ENCODE data around the gene PDGFD. TPM values are rescaled to one million over a fixed set of nuclear protein-coding genes. Genes with fewer than 3 reads are reported as not detected.

The PDGFD gene
- total and polyA plus RNA-seq, 2 donors (not counting 1 experiment from before 2014, with no cell fraction given) = 1.3 TPM

DNA sequence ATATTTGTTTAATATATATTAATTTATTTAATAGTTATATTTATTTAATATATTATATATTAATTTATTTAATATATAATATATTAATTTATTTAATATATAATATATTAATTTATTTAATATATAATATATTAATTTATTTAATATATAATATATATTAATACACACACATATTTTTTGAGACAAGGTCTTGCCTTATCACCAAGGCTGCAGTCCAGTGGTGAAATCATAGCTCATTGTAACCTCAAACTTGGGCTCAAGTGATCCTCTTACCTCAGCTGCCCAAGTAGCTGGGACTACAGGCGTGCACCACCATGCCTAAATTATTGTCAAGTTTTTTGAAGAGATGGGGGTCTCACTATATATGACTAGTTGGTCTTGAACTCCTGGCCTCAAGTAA, 178.9 kb downstream of the PDGFD start:
- no peak overlapping the region for H2AFZ ChIP-seq (ENCODE audit: low read length)
- no peaks in the 10 kb centered on the region for H4K20me1 ChIP-seq (ENCODE audit: control insufficient read depth, extremely low read depth, insufficient read depth, low read length)
- no peaks in the 10 kb centered on the region for H3K27me3 ChIP-seq (ENCODE audit: control insufficient read depth, insufficient read depth, low read length)
- H3K4me2 ChIP-seq (ENCODE audit: extremely low read depth, insufficient read depth, low read length) = no peak overlapping the region
- H3K79me2 ChIP-seq (ENCODE audit: control insufficient read depth, insufficient read depth, low read length) = no peaks in the 10 kb centered on the region
- no peak for TF ChIP-seq EZH2 (IDR thresholded peaks at IDR 0.05; ENCODE audit: low read length, missing control alignments)
- TF ChIP-seq, protein P1, sequence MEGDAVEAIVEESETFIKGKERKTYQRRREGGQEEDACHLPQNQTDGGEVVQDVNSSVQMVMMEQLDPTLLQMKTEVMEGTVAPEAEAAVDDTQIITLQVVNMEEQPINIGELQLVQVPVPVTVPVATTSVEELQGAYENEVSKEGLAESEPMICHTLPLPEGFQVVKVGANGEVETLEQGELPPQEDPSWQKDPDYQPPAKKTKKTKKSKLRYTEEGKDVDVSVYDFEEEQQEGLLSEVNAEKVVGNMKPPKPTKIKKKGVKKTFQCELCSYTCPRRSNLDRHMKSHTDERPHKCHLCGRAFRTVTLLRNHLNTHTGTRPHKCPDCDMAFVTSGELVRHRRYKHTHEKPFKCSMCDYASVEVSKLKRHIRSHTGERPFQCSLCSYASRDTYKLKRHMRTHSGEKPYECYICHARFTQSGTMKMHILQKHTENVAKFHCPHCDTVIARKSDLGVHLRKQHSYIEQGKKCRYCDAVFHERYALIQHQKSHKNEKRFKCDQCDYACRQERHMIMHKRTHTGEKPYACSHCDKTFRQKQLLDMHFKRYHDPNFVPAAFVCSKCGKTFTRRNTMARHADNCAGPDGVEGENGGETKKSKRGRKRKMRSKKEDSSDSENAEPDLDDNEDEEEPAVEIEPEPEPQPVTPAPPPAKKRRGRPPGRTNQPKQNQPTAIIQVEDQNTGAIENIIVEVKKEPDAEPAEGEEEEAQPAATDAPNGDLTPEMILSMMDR (conservative IDR thresholded peaks at IDR 0.05 in 1 of 2, IDR thresholded peaks at IDR 0.05 in 1 of 2; ENCODE audit: low read depth in 1 of 2, low read length in 2 of 2) = no peak
- no peak overlapping the region for H3K4me3 ChIP-seq (replicated peaks in 1 of 4; ENCODE audit: control extremely low read depth in 1 of 4, insufficient read depth in 1 of 4, low read depth in 3 of 4, low read length in 4 of 4)
- no peaks in the 10 kb centered on the region for H3K9me3 ChIP-seq (ENCODE audit: control insufficient read depth, insufficient read depth, low read depth, low read length)
- no peak overlapping the region for H3K9ac ChIP-seq (ENCODE audit: insufficient read depth, low read length)
- no peaks in the 10 kb centered on the region for H3K4me1 ChIP-seq (ENCODE audit: control insufficient read depth, extremely low read depth, insufficient read depth, low read length)
- no peaks in the 10 kb centered on the region for H3K36me3 ChIP-seq (ENCODE audit: control insufficient read depth, insufficient read depth, low read length)
- DNase-seq (ENCODE audit: low read depth in 2 of 2) = no peak
- no peak overlapping the region for H3K27ac ChIP-seq (ENCODE audit: insufficient read depth, low read length)

DNA sequence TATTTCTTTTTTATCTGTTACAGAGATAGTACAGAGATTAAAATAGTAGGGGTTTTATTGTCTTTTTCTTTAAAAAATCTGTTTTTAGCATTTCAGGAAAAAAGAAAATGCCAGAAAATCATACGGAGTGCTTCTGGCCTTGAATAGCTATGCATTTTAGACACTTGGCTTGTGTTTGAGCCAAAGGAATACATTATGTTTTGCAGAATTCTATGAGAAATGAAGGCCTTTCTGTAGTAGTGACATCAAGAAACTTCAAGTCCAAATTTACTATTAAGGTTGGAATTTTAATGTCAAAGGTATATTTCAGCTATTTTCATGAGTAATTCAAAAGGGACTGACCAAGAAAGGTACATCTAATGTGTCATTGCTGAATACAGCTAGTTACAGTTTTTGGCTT, 183.8 kb downstream of the PDGFD start:
- Histone ChIP-seq H3K4me1 (ENCODE audit: control insufficient read depth, extremely low read depth, insufficient read depth, low read length) (no peaks in the 10 kb centered on the region), H2AFZ (ENCODE audit: low read length) (no peak overlapping the region), H3K27ac (ENCODE audit: insufficient read depth, low read length) (no peak overlapping the region), H3K9me3 (ENCODE audit: control insufficient read depth, insufficient read depth, low read depth, low read length) (no peaks in the 10 kb centered on the region), H3K4me3 (replicated peaks in 1 of 4; ENCODE audit: control extremely low read depth in 1 of 4, insufficient read depth in 1 of 4, low read depth in 3 of 4, low read length in 4 of 4) (no peak overlapping the region), H3K36me3 (ENCODE audit: control insufficient read depth, insufficient read depth, low read length) (no peaks in the 10 kb centered on the region), H3K4me2 (ENCODE audit: extremely low read depth, insufficient read depth, low read length) (no peak overlapping the region), H4K20me1 (ENCODE audit: control insufficient read depth, extremely low read depth, insufficient read depth, low read length) (no peaks in the 10 kb centered on the region), H3K79me2 (ENCODE audit: control insufficient read depth, insufficient read depth, low read length) (no peaks in the 10 kb centered on the region), H3K9ac (ENCODE audit: insufficient read depth, low read length) (no peak overlapping the region), H3K27me3 (ENCODE audit: control insufficient read depth, insufficient read depth, low read length) (no peaks in the 10 kb centered on the region)
- DNase-seq (ENCODE audit: low read depth in 2 of 2) = no peak
- TF ChIP-seq EZH2 (IDR thresholded peaks at IDR 0.05; ENCODE audit: low read length, missing control alignments) = no peak
- TF ChIP-seq, protein P1 (conservative IDR thresholded peaks at IDR 0.05 in 1 of 2, IDR thresholded peaks at IDR 0.05 in 1 of 2; ENCODE audit: low read depth in 1 of 2, low read length in 2 of 2) = no peak

DNA sequence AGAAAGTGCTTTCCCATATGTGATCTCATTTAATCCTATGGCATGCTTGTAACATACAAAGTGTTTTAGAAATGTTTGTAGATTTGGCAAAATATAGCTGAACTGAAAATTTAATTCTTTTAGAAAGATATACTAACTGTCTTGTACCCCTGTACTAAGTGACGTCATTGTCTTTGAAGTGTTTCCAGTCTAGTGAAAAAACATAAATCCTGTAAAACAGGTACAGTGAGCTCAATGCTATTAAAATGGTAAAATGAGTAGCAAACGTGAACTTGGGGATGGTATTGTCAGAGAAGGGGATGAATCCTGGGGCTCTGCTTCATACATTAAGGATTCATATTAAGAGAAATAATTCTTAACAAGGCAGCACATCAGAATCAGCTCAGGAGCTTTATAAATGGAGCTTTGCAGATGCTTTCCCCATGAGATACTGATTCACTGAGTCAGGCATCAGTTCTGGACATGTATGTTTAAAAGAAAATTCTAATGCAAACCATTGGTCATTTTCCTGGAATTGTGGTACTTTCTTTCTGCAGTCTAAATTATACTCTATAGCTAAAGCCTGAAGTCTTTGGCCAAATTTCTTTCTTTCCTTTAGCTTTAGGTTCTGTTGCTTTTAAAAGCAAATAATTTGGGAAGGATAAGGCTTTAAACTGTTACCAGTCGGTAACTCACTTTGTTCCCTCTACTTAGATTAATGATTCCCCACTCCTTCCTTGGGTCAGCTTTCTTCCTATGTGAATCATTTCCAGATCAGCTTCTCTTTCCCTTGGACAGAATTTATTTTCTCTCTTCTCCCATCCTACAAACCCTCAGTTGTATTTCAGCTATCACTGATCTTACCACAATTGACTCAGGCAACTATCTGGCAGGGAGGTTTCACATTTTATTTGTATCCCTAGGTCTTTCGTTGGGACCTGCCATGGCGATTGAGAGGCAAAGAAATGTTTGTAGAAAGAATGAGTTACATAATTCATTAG, 185.0 kb downstream of the PDGFD start:
- H4K20me1 ChIP-seq (ENCODE audit: control insufficient read depth, extremely low read depth, insufficient read depth, low read length) = no peaks in the 10 kb centered on the region
- no peak overlapping the region for H3K9ac ChIP-seq (ENCODE audit: insufficient read depth, low read length)
- no peak overlapping the region for H3K4me3 ChIP-seq (replicated peaks in 1 of 4; ENCODE audit: control extremely low read depth in 1 of 4, insufficient read depth in 1 of 4, low read depth in 3 of 4, low read length in 4 of 4)
- no peaks in the 10 kb centered on the region for H3K79me2 ChIP-seq (ENCODE audit: control insufficient read depth, insufficient read depth, low read length)
- no peak overlapping the region for H2AFZ ChIP-seq (ENCODE audit: low read length)
- H3K27me3 ChIP-seq (ENCODE audit: control insufficient read depth, insufficient read depth, low read length) = no peaks in the 10 kb centered on the region
- H3K36me3 ChIP-seq (ENCODE audit: control insufficient read depth, insufficient read depth, low read length) = no peaks in the 10 kb centered on the region
- H3K4me2 ChIP-seq (ENCODE audit: extremely low read depth, insufficient read depth, low read length) = no peak overlapping the region
- DNase-seq (ENCODE audit: low read depth in 2 of 2) = peak in 1 of 2 donors; percentile 71
- H3K9me3 ChIP-seq (ENCODE audit: control insufficient read depth, insufficient read depth, low read depth, low read length) = no peaks in the 10 kb centered on the region
- no peak overlapping the region for H3K27ac ChIP-seq (ENCODE audit: insufficient read depth, low read length)
- no peaks in the 10 kb centered on the region for H3K4me1 ChIP-seq (ENCODE audit: control insufficient read depth, extremely low read depth, insufficient read depth, low read length)
- no peak for TF ChIP-seq EZH2 (IDR thresholded peaks at IDR 0.05; ENCODE audit: low read length, missing control alignments)
- TF ChIP-seq, protein P1 (conservative IDR thresholded peaks at IDR 0.05 in 1 of 2, IDR thresholded peaks at IDR 0.05 in 1 of 2; ENCODE audit: low read depth in 1 of 2, low read length in 2 of 2) = no peak
